H1 (cell line): Measurements from ENCODE around the gene GDPD3.

Source experiments
- ASH2L ChIP-seq: fragments of 200-600, 300-600 bp; sonication (generic); IDR thresholded peaks from one replicate; pipeline ENCODE4 v1.7.1; 2017; ENCODE audit warnings: low read length
- BRCA1 ChIP-seq: IDR thresholded peaks from 2 replicates; pipeline ENCODE4 v1.6.1; 2012; ENCODE audit warnings: low read depth, low read length, improper control_type of control experiment
- CHD2 ChIP-seq: IDR thresholded peaks from 2 replicates; pipeline ENCODE4 v1.6.1; 2012; ENCODE audit warnings: low read length, improper control_type of control experiment
- CTCF ChIP-seq, 3 experiments: IDR thresholded peaks; 1 replicate in 2 of 3; 2 replicates in 1 of 3; pipeline versions ENCODE4 v1.5.1 to v1.6.1; 2011; ENCODE audit warnings: low read length in 3 of 3, mild to moderate bottlenecking in 3 of 3, inconsistent platforms in 2 of 3, low read depth in 1 of 3, moderate library complexity in 1 of 3; ENCODE audit not compliant: insufficient read depth in 1 of 3; ENCODE audit errors: control extremely low read depth in 1 of 3
- EGR1 ChIP-seq: IDR thresholded peaks from 2 replicates; pipeline ENCODE4 v1.6.1; 2011; ENCODE audit warnings: low read depth, low read length, borderline replicate concordance
- EZH2 ChIP-seq: fragments of 200-600 bp; sonication (generic); IDR thresholded peaks from 2 replicates; pipeline ENCODE4 v1.7.1; 2012; ENCODE audit warnings: low read depth, mild to moderate bottlenecking, moderate library complexity, low read length, inconsistent platforms; ENCODE audit not compliant: severe bottlenecking
- JUND ChIP-seq: IDR thresholded peaks from 2 replicates; pipeline ENCODE4 v1.6.1; 2011; ENCODE audit warnings: mild to moderate bottlenecking, improper control_type of control experiment, low read length
- POLR2A ChIP-seq, 2 experiments: IDR thresholded peaks; 1 replicate in 1 of 2; 2 replicates in 1 of 2; pipeline ENCODE4 v1.6.1; 2011; ENCODE audit warnings: low read depth in 2 of 2, low read length in 2 of 2, mild to moderate bottlenecking in 2 of 2; ENCODE audit errors: control extremely low read depth in 1 of 2
- POLR2AphosphoS5 ChIP-seq: IDR thresholded peaks from 2 replicates; pipeline ENCODE4 v1.6.1; 2011; ENCODE audit warnings: low read depth, low read length
- SIN3A ChIP-seq, 2 experiments: IDR thresholded peaks in 1 of 2; conservative IDR thresholded peaks in 1 of 2; 2 replicates each; pipeline ENCODE4 v1.6.1; 2011 to 2012; ENCODE audit warnings: low read length in 2 of 2, improper control_type of control experiment in 1 of 2, low read depth in 1 of 2, mild to moderate bottlenecking in 1 of 2
- SP1 ChIP-seq: IDR thresholded peaks from 2 replicates; pipeline ENCODE4 v1.6.1; 2011; ENCODE audit warnings: low read depth, low read length
- TAF1 ChIP-seq: IDR thresholded peaks from 2 replicates; pipeline ENCODE4 v1.6.1; 2011; ENCODE audit warnings: mild to moderate bottlenecking, low read depth, low read length
- ZNF274 ChIP-seq: IDR thresholded peaks from 2 replicates; pipeline ENCODE4 v1.7.0; 2012; ENCODE audit warnings: low read length, borderline replicate concordance; ENCODE audit errors: extremely low read depth

- TF ChIP-seq SP1 (no peak), ZNF274 (no peak), JUND (no peak), EGR1 (no peak), CTCF (IDR thresholded peaks at IDR 0.05; ENCODE audit: control extremely low read depth in 1 of 3, insufficient read depth in 1 of 3, low read depth in 1 of 3, low read length in 3 of 3) (no peak), TAF1 (no peak), EZH2 (no peak), SIN3A (conservative IDR thresholded peaks at IDR 0.05 in 1 of 2, IDR thresholded peaks at IDR 0.05 in 1 of 2; ENCODE audit: low read depth in 1 of 2, low read length in 2 of 2) (no peak), CHD2 (no peak), BRCA1 (no peak), POLR2A (IDR thresholded peaks at IDR 0.05; ENCODE audit: control extremely low read depth in 1 of 2, low read depth in 2 of 2, low read length in 2 of 2) (no peak), ASH2L (no peak), POLR2AphosphoS5 (no peak)
Observed at GRCh38 chr16:30060346-30060745, 53.0 kb downstream of the GDPD3 start.
